GM18951 (cell line): ENCODE measurements around the gene TSPAN15.

Source experiments
- POLR2A ChIP-seq: IDR thresholded peaks from 4 replicates; pipeline ENCODE4 v1.6.1; 2011; ENCODE audit warnings: mild to moderate bottlenecking; ENCODE audit not compliant: insufficient read length, insufficient read depth; ENCODE audit errors: extremely low read depth
- in situ Hi-C: fragments of 300-500 bp; cut with MboI; formaldehyde crosslinking; loops from one replicate; pipeline ENCODE4 v1.12.0; 2022; ENCODE audit warnings: low sequenced_read_pairs, mixed read lengths, inconsistent platforms; ENCODE audit not compliant: unreplicated experiment

TSPAN15 gene

DNA sequence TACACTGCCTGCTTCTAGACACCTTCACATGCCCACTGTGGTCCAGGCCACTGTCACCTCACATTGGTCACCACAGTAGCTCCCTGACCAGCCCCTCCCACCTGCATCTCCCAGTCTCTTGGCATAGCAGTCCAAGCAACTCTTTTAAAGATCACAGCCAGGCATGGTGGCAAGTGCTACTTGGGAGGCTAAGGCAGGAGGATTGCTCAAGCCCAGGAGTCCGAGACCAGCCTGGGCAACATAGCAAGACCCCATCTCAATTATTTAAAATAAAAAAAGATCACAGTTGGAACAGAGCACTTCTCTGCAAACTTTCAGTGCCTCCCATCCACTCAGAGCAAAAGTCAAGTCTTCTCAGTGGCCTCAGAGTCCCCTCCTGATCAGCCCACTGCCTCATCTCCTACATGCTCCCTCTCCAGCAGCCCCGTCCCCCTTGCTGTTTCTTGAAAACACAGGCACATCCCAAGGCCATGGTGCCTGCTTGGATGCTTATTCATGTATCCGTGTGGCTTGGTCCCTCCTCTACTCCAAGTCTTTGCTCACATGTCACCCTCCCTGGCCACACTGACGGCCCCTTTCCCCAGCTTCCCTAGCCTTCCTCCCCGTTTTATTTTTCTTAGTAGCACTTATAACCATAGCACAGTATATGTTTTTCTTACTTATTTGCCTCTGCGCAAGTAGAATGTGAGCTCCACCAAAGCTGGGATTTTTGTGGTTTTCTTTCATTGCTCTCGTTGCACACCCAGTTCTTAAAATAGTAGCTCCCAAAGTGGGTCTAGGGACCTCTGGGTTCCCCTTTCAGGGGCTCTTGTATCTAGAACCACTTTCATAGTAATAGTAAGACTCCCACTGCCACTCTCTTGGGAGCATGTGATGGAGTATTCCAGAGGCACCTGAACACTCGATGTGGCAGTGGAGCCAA lies 19.5 kb downstream of the TSPAN15 start:
- in situ Hi-C loops = no loop called here
- no peak for TF ChIP-seq POLR2A

DNA sequence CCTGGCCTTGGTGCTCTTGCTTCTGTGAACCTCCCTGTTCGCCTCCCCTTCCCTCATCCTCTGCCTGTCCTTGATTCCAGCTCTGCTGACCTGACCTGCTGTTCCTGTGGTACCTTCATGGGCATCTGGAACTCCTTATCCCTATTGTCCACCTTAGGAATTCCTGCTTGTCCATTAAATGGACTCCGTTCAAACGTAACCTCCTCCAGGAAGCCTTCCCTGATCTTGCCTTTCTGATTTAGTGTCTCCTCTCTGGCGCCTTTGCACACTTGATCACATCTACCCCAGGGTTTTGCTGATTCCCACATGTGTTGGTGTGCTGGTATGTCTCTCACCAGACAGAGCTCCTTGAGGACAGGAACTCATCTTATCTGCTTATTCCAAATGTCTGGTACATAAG lies 20.9 kb downstream of the TSPAN15 start:
- in situ Hi-C loops = no loop called here
- TF ChIP-seq POLR2A = no peak

DNA sequence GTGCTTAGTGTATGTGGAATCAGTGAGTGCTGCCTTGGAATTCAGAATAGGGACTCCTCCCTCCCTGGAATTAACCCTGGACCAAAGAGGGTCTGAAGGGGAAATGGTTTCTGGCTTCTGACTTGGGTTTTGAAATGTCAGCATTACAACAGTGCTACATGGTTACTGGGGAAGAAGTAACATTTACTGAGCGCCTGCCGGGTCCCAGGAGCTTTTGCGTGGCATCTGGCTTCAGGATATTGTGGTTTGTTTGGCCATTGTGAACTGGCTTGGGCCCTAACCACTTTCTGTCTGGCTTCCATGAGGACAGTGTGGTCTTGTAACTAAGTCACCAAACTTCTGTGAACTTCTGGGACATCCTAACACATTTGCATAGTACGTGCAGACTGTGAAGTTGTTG lies 21.3 kb downstream of the TSPAN15 start:
- in situ Hi-C loops = no loop called here

DNA sequence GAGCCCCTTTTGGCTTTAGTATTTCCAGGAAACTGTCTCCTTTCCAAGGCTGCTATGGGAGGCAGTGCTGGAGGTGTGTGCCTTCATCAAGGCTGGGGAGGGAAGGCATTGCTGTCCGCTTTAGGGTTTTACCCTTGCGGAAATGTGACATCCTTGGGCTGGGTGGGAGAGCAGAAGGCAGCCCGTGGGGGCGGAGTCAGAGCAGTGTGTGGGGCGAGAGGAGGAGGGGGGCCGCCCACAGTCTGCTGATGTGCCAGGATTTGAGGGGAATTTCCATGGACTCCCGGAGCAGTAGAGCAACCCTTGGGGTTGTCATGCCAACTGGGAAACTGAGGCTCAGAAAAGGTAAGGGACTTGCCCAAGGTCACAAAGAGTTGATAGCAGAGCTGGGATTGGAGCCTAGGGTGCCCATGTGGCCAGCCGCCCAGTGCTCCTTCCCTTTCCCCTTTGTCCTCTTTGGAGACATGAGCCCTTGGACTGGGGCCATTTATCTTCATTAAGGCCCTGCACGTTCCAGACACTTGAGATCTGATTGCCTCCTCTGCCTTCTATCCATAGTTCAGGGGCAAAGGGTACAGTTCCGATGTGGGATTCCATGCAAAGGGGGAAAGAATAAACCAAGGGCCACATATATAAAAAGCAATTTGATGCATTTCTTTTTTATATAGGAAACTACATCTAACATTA lies 22.2 kb downstream of the TSPAN15 start:
- TF ChIP-seq POLR2A = no peak
- in situ Hi-C loops = no loop called here

More for the DNA sequence above, 21.3 kb downstream of the TSPAN15 start:
- no peak for TF ChIP-seq POLR2A

DNA sequence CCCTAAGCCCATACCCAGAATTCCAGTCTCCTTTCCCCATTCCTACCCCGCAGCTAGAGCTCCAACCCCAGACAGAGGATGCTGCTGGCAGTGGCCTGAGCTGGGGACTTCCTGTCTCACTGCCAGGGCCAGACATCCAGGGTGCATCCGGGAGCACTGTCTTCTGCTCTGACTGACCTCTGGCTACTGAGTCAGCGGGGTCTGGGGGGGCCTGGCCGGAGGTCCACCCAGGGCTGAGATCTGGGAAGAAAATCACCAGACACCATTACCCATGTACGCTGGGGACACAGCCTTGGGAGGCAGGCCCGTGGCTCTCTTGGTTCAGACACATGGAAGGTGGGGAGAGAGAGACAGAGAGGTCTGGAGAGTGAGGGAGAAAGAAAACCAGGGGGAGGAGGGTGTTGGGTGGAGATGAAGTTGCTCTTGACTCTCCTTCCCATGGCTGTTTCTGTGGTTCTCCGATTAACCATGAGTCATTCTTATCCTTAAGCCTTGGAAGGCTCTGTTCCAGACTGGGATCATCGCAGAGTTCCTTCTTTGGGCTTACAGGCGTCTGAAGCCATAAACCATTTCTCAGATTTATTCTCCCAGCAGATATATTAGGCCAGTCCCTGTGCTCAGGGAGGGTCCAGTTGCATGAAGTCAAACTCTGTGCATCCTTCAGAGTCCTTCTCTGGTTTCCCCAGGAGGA lies 23.6 kb downstream of the TSPAN15 start:
- in situ Hi-C loops = no loop called here

DNA sequence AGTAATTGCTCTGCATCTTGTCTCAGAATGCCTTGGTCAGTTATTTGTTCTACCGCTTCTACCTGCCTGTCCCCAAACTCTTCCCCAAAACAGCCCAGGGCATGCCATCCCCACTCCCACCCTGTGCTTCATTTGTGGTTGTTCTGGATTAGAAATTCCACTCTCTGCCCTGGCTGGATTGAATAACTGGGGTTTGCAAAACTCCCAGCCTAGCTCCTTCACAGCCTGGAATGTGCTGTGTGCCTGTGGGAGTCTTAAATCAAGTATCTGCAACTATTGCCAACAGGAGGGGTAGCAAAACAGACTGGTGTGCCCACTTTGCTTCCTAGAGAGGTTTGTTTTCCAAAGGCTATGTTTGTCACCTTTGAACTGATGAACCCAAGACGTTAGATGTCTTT lies 24.2 kb downstream of the TSPAN15 start:
- no peak for TF ChIP-seq POLR2A
- in situ Hi-C loops = no loop called here

More for the DNA sequence above, 23.6 kb downstream of the TSPAN15 start:
- TF ChIP-seq POLR2A = no peak

DNA sequence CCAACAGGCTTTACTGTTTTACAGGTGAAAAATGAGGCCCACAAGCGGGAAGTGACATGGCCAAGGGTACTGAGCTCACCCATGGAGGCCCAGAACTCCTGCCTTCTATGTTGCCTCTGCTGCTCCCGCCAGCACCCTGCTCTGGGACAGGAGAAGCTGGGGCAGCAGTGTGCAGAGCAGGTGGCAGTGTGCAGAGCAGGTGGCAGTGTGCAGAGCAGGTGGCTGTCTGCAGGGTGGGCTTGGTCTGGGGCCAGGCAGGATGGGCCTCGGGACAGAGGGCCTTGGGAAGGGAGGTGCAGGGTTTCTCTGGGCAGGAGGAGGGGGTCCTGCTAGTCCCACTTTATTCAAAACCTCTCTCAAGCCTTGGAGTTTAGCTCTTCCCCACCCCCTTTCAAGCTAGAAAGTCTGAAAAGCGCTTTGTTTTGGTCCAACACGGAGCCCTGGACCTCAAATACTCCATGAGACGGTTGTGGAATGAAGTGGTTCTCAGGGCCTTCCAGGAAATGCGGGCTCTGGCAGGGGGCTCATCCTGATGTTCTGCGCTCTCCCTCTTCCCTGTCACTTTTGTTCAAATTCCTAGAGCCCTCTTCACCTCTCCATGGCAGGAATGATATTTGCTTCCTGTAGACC lies 26.8 kb downstream of the TSPAN15 start:
- in situ Hi-C loops = no loop called here
- no peak for TF ChIP-seq POLR2A

DNA sequence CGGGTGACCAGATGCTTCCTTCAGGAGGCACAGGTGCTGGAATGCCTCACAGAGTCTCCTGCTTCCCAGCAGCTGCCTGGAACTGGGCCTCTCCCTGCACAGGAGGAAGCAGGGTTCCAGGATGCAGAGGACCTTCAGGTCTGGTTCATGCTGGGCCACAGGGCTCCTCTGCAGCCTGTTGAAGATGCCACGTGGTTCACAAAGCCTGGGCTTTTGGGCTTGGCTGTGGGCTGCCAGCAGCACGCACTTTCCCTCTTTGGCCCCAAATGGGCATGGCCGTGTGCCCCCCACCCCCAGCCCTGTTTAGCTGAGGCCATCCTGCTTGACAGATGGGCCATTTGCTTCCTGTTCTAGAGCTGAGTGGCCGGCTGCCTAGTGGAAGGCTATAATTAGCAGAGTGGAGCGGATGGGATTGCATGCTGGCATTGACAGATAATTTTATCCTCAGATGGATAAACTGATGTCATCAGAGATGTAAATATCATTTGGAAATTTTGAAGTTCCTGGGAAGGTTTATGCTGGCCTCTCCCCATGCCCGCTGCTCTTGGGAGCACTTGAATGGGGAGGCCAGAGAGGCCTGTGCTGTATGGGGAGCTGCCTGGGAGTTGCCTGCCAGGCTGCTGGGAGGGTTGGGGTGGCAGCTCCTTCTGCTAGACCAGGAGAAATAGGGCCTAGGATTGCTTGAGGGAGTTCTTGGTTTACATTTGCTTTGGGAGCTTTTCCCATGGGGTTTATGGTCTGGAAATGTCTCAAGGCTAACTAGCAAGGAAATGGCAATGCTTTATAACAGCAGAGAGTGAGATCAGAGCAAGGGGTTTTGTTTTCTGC lies 28.2 kb downstream of the TSPAN15 start:
- no peak for TF ChIP-seq POLR2A
- in situ Hi-C loops = no loop called here

DNA sequence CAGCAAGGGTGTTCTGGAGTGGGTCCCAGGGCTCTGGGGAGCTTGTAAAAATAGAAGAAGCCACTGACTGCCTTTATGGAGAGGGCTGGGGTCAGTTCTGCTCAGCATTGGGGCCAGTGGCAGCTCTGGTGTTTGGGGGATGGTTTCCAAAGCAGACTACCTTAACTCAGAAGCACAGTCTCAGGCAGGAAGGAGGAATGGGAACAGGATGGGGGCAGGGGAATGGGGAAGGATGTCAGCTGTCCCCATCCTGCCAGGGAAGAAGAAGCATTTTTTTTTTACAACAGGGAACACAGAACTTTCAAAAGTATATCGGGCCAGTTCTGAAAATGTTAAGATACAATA lies 28.8 kb downstream of the TSPAN15 start:
- no peak for TF ChIP-seq POLR2A
- in situ Hi-C loops = no loop called here

DNA sequence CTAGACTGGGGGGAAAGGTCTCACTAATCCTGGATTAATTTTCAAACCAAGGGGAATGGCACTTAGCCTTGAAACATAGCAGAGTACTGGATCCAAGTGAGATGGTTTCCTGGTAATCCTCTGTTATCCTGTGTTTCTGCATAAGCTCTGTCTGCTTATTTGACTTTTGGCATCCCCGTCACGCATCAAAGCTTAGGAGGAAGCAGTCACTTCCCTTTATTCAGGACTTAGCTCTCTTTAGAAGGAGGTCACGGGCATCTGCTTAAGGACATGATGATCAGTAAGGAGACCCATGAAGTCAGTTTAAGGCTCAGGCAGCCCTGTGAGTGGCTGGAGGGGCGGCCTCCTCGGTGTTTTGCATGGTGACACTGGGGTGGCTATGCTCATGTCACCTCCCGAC lies 30.0 kb downstream of the TSPAN15 start:
- in situ Hi-C loops = no loop called here
- no peak for TF ChIP-seq POLR2A

DNA sequence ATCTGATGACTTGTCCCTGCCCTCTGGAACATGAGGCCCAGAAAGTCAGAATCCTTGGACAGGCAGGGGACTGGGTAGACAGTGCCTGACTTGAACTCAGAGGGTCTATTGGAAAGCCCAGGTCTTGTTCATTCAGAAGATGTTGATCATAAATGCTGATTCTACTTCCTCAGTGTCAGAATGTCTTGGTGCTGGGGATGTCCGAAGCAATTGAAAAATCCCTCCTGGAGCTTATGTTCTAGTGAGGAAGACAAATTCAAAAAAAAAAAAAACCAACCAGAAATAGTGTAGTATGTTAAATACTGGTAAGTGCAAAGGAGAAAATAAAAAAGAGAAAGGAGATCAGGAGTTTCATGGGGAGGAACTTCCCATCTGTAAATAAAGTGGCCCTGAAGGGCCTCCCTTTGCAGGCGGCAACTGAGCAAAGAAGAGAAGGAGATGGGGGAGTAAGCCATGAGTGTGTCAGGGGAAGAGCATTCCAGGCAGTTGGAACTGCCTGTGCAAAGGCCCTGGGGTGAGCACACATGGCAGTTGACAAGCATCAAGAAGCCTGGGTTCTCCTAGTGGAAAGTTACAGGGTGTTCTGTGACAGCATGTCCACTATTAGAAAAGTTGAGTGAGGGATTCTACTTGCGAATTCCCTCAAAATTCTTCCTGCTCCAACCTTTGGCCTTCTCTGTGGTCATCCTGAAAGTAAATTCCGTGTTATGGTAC lies 30.7 kb downstream of the TSPAN15 start:
- no peak for TF ChIP-seq POLR2A
- in situ Hi-C loops = no loop called here

DNA sequence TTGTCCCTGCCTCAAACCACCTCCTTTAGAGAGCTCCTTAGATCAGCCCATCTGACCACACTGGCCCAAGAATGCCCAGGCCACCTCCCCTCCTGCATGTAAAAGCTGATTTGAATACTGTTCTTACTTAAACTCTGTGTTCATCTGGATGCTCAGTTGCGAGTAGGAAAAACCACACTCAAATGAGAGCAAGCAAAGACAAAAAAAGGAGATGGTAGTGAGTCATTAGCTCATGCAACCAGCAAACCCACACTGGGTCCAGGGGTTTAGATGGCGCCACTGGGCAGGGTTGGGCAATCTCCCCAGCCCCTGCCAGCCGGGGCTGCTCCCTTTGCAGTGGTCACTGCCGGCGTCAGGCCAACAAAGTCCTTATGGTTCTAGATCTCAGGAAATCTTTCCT lies 32.7 kb downstream of the TSPAN15 start:
- no peak for TF ChIP-seq POLR2A
- in situ Hi-C loops = no loop called here
